K562 (cell line): Measurements from ENCODE around the gene LAMA3.

ENCODE experiments used
- TAF7 ChIP-seq: fragments of 450-650 bp; IDR thresholded peaks from 2 replicates; pipeline ENCODE4 v1.6.1; 2016; ENCODE audit warnings: missing genetic modification characterization, missing compliant biosample characterization
- TF ChIP-seq, protein P1 (sequence below): sonication (generic); formaldehyde crosslinking; IDR thresholded peaks from 2 replicates; pipeline ENCODE4 v1.9.0; 2022; ENCODE audit warnings: mild to moderate bottlenecking, missing genetic modification reagents
- TF ChIP-seq, protein P2 (sequence below), 3 experiments: IDR thresholded peaks in 2 of 3; conservative IDR thresholded peaks in 1 of 3; 2 replicates each; pipeline ENCODE4 v1.5.1; 2011 to 2012; ENCODE audit warnings: low read length in 3 of 3, mild to moderate bottlenecking in 3 of 3, control low read depth in 2 of 3, improper control_type of control experiment in 1 of 3, inconsistent platforms in 1 of 3, low read depth in 1 of 3, mixed read lengths in 1 of 3, moderate library complexity in 1 of 3; ENCODE audit not compliant: insufficient read depth in 2 of 3

DNA sequence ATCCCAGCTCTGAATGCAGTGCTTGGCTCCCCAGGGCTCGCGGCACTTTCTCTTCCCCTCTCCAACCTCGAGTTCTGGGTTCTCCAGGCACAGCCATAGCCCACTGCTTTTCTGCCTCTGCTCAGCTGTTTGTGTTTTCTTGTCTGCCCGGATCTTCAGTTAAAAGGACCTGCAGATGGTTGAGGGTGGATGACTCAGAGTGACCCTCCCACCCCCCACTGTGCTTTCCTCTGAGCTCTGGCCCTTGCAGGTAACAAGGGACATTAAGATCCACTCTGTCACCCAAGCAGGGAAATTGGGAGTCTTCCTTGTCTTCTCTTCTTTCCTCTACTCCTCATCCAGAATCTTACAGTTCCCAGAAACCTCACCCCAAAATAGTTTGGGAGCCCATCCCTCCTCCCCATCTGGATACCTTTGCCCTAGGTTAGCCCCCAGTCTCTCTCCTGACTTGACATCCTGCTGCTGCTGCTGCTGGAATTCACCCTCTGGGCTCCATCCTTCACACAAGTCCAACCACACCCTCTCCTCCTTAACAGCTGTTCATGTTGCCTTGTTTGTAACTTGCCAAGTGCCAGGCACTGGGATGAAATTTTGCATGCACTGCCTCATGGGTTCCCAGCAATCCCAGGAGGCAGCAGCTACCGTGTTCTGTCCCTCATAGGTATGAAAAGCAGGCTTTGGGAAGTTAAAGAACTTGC is 167.4 kb downstream of the LAMA3 start:
- TF ChIP-seq, protein P1, sequence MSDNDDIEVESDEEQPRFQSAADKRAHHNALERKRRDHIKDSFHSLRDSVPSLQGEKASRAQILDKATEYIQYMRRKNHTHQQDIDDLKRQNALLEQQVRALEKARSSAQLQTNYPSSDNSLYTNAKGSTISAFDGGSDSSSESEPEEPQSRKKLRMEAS (CRISPR knock-in tag), result no peak
- no peak for TF ChIP-seq TAF7 (tag)
- TF ChIP-seq, protein P2, sequence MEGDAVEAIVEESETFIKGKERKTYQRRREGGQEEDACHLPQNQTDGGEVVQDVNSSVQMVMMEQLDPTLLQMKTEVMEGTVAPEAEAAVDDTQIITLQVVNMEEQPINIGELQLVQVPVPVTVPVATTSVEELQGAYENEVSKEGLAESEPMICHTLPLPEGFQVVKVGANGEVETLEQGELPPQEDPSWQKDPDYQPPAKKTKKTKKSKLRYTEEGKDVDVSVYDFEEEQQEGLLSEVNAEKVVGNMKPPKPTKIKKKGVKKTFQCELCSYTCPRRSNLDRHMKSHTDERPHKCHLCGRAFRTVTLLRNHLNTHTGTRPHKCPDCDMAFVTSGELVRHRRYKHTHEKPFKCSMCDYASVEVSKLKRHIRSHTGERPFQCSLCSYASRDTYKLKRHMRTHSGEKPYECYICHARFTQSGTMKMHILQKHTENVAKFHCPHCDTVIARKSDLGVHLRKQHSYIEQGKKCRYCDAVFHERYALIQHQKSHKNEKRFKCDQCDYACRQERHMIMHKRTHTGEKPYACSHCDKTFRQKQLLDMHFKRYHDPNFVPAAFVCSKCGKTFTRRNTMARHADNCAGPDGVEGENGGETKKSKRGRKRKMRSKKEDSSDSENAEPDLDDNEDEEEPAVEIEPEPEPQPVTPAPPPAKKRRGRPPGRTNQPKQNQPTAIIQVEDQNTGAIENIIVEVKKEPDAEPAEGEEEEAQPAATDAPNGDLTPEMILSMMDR (IDR thresholded peaks at IDR 0.05 in 2 of 3, conservative IDR thresholded peaks at IDR 0.05 in 1 of 3; ENCODE audit: insufficient read depth in 2 of 3, low read depth in 1 of 3, low read length in 3 of 3), result no peak
